ENCODE measurements around the gene KCTD19.

KCTD19 gene

GRCh38 chr16:67281536-67282446 lies 44.8 kb downstream of the KCTD19 start:
- DNase-seq (ENCODE audit: low read depth), result no peak
- no peak for TF ChIP-seq CTCF (IDR thresholded peaks at IDR 0.05; ENCODE audit: control insufficient read depth, extremely low read depth, insufficient read depth)
- no peak overlapping the region for H3K4me3 ChIP-seq (ENCODE audit: low read depth, low read length)

- no peak overlapping the region for H3K4me3 ChIP-seq (ENCODE audit: low read depth, low read length)
- no peak for TF ChIP-seq CTCF (IDR thresholded peaks at IDR 0.05; ENCODE audit: control insufficient read depth, extremely low read depth, insufficient read depth)
- no peak for DNase-seq (ENCODE audit: low read depth)
Measured at GRCh38 chr16:67280090-67281015, 46.2 kb downstream of the KCTD19 start.

- H3K4me3 ChIP-seq (ENCODE audit: low read depth, low read length), result peak within 1 kb of the TSS; percentile 77
- peak; percentile 27 for DNase-seq (ENCODE audit: low read depth)
- peak; percentile 89 for TF ChIP-seq CTCF (IDR thresholded peaks at IDR 0.05; ENCODE audit: control insufficient read depth, extremely low read depth, insufficient read depth)
Measured at GRCh38 chr16:67279296-67280089, 47.0 kb downstream of the KCTD19 start, which contains the start of gene PLEKHG4. Gene PLEKHG4 (plus strand): TSS chr16:67279532. CDS start chr16:67280045, 513 bp downstream.

- peak overlapping the region; percentile 77 for H3K4me3 ChIP-seq (ENCODE audit: low read depth, low read length)
- DNase-seq (ENCODE audit: low read depth), result no peak
- peak; percentile 29 for TF ChIP-seq CTCF (IDR thresholded peaks at IDR 0.05; ENCODE audit: control insufficient read depth, extremely low read depth, insufficient read depth)
Measured at GRCh38 chr16:67278773-67279295, 47.7 kb downstream of the KCTD19 start.

GRCh38 chr16:67277999-67278772 lies 48.4 kb downstream of the KCTD19 start:
- DNase-seq (ENCODE audit: low read depth), result no peak
- no peak for TF ChIP-seq CTCF (IDR thresholded peaks at IDR 0.05; ENCODE audit: control insufficient read depth, extremely low read depth, insufficient read depth)
- H3K4me3 ChIP-seq (ENCODE audit: low read depth, low read length), result peak overlapping the region; percentile 77
